ENCODE measurements around the gene TMEFF2.

TMEFF2 gene

GRCh38 chr2:192194866-192195547, at the start of gene TMEFF2:
Gene TMEFF2 (minus strand): TSS chr2:192194933. CDS start chr2:192194524, 409 bp downstream.
- DNase-seq (ENCODE audit: extremely low read depth in 1 of 2, low read depth in 1 of 2) = peak; percentile 26 to 44

GRCh38 chr2:192243488-192243887, 48.8 kb upstream of the TMEFF2 start:
- DNase-seq (ENCODE audit: extremely low read depth in 1 of 2, low read depth in 1 of 2) = no peak

- DNase-seq (ENCODE audit: extremely low read depth in 1 of 2, low read depth in 1 of 2) = no peak
These were observed 41.4 kb upstream of the TMEFF2 start for GRCh38 chr2:192236136-192236535.

- no peak for DNase-seq (ENCODE audit: extremely low read depth in 1 of 2, low read depth in 1 of 2)
These were observed 36.2 kb upstream of the TMEFF2 start for GRCh38 chr2:192230889-192231453.

GRCh38 chr2:192228685-192229084, 34.0 kb upstream of the TMEFF2 start:
- no peak for DNase-seq (ENCODE audit: extremely low read depth in 1 of 2, low read depth in 1 of 2)

- DNase-seq (ENCODE audit: extremely low read depth in 1 of 2, low read depth in 1 of 2) = no peak
These were observed 24.2 kb upstream of the TMEFF2 start for GRCh38 chr2:192218970-192219369.

GRCh38 chr2:192218377-192218776, 23.6 kb upstream of the TMEFF2 start:
- DNase-seq (ENCODE audit: extremely low read depth in 1 of 2, low read depth in 1 of 2) = no peak

- DNase-seq (ENCODE audit: extremely low read depth in 1 of 2, low read depth in 1 of 2) = no peak
These were observed 21.6 kb upstream of the TMEFF2 start for GRCh38 chr2:192216336-192216735.

GRCh38 chr2:192215096-192215877, 20.6 kb upstream of the TMEFF2 start:
- DNase-seq (ENCODE audit: extremely low read depth in 1 of 2, low read depth in 1 of 2) = no peak

- DNase-seq (ENCODE audit: extremely low read depth in 1 of 2, low read depth in 1 of 2) = no peak
These were observed 14.1 kb upstream of the TMEFF2 start for GRCh38 chr2:192208848-192209247.

- DNase-seq (ENCODE audit: extremely low read depth in 1 of 2, low read depth in 1 of 2) = no peak
These were observed 11.7 kb upstream of the TMEFF2 start for GRCh38 chr2:192206399-192206798.

GRCh38 chr2:192203876-192204275, 9.1 kb upstream of the TMEFF2 start:
- DNase-seq (ENCODE audit: extremely low read depth in 1 of 2, low read depth in 1 of 2) = no peak

GRCh38 chr2:192202373-192202772, 7.6 kb upstream of the TMEFF2 start:
- no peak for DNase-seq (ENCODE audit: extremely low read depth in 1 of 2, low read depth in 1 of 2)

- DNase-seq (ENCODE audit: extremely low read depth in 1 of 2, low read depth in 1 of 2) = no peak
These were observed 6.4 kb upstream of the TMEFF2 start for GRCh38 chr2:192201116-192201515.

- DNase-seq (ENCODE audit: extremely low read depth in 1 of 2, low read depth in 1 of 2) = no peak
These were observed 2.6 kb upstream of the TMEFF2 start for GRCh38 chr2:192197357-192197756.

- DNase-seq (ENCODE audit: extremely low read depth in 1 of 2, low read depth in 1 of 2) = no peak
These were observed 1.9 kb upstream of the TMEFF2 start for GRCh38 chr2:192196421-192197194.

GRCh38 chr2:192195548-192196418, 1.1 kb upstream of the TMEFF2 start:
- no peak for DNase-seq (ENCODE audit: extremely low read depth in 1 of 2, low read depth in 1 of 2)

GRCh38 chr2:192194265-192194865, 368 bp downstream of the TMEFF2 start:
- peak in 1 of 2 donors; percentile 4 for DNase-seq (ENCODE audit: extremely low read depth in 1 of 2, low read depth in 1 of 2)

- no peak for DNase-seq (ENCODE audit: extremely low read depth in 1 of 2, low read depth in 1 of 2)
These were observed 4.3 kb downstream of the TMEFF2 start for GRCh38 chr2:192190474-192190873.

- DNase-seq (ENCODE audit: extremely low read depth in 1 of 2, low read depth in 1 of 2) = no peak
These were observed 7.9 kb downstream of the TMEFF2 start for GRCh38 chr2:192186806-192187205.

Data from stimulated activated CD8-positive, alpha-beta memory T cell treated with anti-CD3 and anti-CD28 coated beads, Interleukin-7, amount 100 ng/mL, for 48 hours (primary cell).